GDM1 (cell line): Measurements from ENCODE around the gene ANKRD13D.

Experiments used
- DNase-seq: peaks from one replicate; lab custom pipeline; 2025; lab: John Stamatoyannopoulos, UW

ANKRD13D gene

GRCh38 chr11:67261946-67262681 is 27.0 kb upstream of the ANKRD13D start:
- DNase-seq: no peak

DNA sequence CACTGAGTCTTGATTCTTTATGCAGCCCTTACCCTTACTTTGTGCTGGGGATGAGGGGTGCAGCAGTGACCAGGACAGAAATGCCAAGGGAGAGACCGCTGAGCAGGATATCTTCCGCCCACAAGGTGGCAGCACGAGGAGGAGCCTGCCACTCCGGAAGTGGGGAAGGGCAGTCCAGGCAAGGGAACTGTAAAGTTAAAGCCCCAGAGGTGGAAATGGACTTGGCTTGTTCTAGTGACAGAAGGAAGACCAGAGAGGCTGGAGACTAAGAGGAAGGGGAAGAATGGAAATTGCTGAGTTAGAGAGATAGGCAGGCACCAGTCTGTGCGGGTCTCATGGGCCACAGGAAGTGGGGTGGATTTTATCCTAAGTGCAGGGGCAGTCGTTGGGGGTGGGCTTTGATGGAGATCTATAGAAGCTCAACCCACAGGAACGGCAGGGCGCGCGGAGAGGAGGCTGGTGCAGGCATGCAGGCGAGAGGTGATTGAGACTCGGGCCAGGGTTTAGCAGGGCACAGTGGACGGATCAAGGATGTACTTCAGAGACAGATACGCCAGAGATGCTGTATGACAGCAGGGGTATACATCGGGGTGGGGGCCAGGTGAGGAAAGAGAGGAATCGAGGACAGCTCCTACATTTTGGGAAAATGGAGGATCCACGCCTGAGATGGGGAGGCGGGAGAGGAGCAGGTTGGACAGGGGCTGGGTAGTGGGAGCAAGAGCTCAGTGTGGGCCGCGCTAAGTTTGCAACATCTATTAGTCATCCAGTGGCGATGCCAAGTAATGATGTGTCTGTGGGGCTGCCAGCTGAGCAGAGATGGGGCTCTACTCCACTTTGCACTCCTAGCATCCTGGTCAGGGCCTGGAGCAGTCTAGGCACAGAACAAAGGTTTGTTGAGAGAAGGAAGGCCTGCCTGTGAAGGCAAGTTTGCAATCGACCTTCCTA is 26.1 kb upstream of the ANKRD13D start:
- DNase-seq: peak; percentile 82

DNA sequence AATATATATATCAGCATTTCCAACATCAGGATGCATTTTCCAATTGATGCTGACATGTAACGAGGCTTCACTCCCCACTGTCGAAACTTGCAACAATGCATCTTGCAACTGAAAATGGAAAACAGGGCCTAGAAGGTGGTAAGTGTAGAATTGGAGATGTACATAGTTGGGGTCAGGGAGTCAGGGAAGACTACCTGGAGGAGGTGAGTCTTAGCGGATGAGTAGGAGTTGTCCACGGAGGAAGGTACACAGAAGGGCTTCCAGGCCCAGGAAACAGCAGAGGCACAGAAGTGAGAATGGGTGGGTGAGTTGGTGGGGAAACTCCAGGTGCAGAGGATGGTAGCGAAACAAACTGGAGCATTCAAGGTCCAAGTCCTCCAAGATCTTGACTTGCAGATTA is 24.8 kb upstream of the ANKRD13D start:
- no peak for DNase-seq

DNA sequence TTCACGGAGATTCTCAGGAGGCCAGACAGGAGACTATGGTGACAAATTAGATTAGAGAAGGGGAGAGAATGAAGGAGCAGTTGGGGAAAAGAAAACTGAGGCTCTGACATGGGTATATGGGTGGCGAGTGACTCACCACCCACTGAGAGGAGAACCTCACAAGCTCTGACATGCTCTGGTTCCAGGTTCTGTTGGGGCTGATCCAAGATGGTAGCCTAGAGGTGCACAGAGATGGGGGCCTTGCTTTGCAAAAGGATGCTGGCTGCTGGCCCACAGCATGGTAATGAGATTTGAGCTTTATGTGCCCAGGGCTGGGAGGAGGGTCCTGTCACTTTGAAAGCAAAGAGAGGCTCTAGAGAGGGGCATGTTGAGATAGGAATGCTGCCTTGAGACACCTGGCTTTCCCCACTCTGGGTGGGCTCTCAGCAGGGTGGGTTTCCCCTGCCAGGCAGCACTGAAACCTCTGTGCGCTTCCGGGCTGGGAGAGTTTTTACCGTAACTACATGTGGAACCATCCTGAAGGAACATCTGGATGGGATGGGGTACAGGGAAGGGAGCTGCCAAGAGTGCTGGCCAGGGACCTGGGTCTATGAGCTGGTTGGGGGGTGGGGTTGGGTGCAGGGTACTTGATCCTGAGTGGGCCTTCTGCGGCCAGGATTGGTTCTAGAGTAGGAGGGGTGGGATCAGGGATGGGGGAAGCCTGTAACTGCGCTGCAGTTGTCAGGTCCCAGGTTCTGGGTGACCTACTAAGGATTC is 24.0 kb upstream of the ANKRD13D start:
- no peak for DNase-seq

DNA sequence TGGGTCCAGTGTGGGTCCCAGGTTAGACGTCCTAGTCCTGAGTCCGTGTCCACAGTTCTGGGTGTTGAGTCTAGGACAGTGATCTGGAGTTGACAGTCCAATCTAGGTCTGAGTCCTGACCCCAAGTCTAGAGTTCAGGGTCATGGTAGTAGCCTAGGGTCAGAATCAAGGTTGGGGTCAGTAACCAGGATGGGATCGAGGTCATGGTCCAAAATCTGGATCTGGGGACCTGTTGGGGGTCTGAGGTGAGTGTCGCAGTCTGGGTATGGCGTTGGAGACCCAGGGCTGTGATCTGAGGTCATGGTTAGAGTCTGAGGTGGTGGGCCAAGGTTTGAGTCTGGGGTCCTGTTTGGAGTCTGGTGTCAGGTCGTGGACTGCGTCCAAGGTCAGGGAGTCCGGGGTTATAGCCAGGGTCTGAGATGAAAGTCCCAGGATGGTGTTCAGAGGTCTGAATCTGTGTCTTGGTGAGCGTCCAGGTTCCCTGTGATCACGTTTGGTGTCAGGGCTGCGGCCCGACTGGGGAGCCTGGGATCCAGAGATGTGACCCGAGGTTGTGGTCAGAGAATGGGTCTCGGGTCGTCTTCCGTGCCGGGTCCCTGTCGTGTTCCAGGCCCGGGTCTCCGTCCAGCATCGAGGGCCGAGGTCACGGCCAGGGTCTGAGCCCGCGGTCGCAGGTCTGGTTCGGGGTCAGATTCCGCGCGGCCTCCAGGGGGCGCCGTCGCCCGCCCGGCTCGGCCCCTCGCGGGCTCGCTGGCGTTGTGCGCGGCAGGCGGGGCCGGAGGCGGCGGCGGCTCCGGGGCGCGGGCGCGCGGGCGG is 23.3 kb upstream of the ANKRD13D start:
- DNase-seq: peak; percentile 63

DNA sequence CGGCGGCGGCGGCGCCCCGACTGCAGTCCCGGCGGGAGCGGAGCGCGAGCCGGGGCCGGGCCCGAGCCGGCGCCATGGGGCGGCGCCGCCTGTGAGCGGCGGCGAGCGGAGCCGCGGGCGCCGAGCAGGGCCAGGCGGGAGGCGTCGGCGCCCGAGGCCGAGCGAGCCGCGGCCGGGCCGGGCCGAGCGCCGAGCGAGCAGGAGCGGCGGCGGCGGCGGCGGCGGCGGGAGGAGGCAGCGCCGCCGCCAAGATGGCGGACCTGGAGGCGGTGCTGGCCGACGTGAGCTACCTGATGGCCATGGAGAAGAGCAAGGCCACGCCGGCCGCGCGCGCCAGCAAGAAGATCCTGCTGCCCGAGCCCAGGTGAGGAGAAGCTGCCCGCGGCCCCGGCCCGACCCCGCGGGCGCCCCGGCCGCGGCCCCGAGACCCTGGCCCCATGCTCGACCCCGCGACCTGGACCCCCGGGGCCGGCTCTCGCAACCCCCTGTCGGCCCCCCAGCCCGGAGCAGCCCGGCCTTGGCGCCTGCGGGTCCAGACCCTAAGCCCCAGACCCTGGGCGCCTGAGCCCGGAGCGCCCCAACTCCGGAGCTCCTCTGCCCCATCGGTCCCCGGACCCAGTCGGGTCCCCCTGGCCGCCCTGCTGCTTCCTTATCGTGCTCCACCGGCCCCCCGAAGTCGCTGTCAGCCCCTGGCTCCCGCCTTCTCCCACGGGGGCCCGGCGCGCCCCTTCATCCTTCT is 22.5 kb upstream of the ANKRD13D start, which contains the start of gene GRK2:
TSS of gene GRK2 (plus strand) at position 25 of the 739 bp plus-strand sequence. CDS start at position 252, 227 bp downstream.
- peak; percentile 63 for DNase-seq

- no peak for DNase-seq
Observed at GRCh38 chr11:67267188-67268080, 21.7 kb upstream of the ANKRD13D start.

DNA sequence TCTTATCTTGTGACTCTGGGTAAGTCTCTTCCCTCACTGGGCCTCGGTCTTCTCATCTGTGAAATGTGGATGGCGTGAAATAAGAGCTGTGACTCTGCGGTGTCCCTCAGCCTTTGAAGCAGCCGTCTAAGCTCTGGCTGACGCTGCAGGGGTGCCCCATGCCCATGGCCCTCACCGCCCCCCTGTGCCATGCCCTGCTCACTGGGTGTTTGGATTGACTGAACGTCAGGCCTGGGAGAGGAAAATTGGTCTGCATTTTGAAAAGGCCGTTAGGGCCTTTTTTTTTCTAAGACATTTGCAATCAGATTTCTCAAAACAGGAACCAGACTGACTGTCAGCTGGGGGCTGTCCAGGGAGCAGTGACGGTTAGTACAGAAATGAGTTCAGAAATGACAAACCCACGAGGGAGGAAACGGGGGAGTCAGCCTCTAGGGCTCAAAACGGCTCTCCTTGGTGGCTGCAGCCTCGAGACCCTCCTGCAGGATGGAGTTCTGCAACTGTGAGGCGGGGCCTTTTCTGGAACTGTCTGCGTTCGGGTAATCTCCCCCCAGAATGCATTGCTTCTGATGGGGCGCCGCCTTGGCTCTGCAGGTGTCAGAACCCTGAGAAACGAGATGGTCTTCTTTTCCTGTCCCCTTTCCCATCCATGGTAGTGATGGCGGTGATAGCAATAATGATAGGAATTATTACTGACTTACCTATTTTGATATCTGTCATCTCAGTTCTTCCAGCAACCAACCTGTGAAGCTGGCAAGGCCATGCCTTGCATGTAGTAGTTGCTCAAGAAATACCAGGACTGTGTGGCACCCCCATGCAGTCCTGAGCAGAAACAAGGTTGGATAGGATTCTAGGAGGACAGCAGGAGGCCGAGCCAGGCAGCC is 20.8 kb upstream of the ANKRD13D start:
- DNase-seq: peak; percentile 83

DNA sequence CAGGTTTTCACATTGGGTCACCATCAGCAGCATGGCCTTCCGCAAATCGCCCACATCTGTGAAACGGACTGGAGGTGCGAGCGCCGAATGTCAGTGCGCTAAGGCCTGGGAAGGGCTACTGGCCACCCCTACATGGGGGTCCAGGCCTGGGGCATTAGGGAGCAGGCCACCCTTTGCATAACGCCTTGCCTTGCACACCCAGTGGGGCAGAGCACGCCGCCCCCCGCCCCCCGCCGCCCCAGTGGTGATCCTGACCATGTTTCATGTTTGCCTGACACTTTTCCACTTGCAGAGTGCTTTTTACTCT is 20.2 kb upstream of the ANKRD13D start:
- DNase-seq: no peak

GRCh38 chr11:67269401-67270255 is 19.5 kb upstream of the ANKRD13D start:
- no peak for DNase-seq

DNA sequence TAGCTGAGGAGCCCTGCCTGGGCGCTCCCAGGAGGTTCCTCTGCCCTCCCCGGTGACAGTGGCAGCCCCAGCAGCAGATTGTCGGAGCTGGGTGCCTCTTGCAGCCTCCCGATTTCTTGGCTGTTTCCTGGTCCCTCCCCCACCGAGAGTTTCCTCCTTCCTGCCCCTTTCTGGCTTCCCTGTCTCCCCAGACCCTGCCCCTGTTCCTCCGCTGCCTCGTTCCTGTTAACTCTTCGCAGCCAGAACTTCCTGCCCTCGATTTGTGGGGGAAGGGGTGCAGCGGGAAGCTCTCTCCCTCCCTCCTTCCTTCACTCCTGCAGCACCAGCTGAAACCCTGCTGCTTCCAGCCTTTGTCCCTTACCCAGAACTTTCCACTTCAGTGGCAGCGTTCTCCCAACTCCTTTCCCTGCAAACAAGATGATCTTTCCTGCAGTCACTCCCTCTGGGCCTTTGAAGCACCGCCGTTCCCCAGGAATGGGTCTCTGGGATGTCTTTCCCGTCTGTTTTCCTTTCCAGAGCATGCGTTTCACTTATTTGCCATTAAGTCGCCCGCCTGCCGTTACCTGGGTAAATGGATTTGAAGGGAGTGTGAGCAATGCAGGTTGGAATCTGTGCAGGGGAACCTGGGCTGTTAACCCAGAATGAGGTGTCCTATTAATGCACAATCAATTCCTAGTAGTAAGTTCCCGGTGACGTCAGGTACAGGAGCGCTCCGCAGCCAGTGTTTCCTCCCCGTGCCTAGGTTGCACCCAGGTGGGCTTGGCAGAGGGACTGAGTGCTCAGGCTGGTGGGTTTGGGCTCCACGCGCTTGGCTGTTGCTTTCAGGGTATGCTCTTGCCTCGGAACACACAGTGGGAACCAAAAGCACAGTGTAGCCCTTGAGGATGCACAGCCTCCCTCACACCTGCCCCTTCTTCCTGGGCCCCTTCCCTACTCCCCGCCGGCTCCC is 18.6 kb upstream of the ANKRD13D start:
- DNase-seq: peak; percentile 86

- DNase-seq: no peak
Observed at GRCh38 chr11:67271205-67271540, 17.9 kb upstream of the ANKRD13D start.

GRCh38 chr11:67271541-67272284 is 17.4 kb upstream of the ANKRD13D start:
- DNase-seq: peak; percentile 55

GRCh38 chr11:67272327-67273259 is 16.5 kb upstream of the ANKRD13D start:
- DNase-seq: no peak
